Progenitor cell of endocrine pancreas (in vitro differentiated cells): Measurements from ENCODE around the gene CBY2. TPM values are rescaled to one million over a fixed set of nuclear protein-coding genes. Genes with fewer than 3 reads are reported as not detected.

ENCODE experiments used
- DNase-seq: peaks from one replicate; pipeline ENCODE4 v3.0.0; 2021; ENCODE audit warnings: low spot score; ENCODE audit not compliant: unreplicated experiment
- H3K27ac Mint-ChIP-seq: 2 replicates; pipeline ENCODE4 v1.8.0; 2021; ENCODE audit warnings: mild to moderate bottlenecking, moderate library complexity, mixed read lengths
- H3K27me3 Mint-ChIP-seq: 2 replicates; pipeline ENCODE4 v1.8.0; 2021; ENCODE audit warnings: mixed read lengths
- H3K36me3 Mint-ChIP-seq: 2 replicates; pipeline ENCODE4 v1.8.0; 2022; ENCODE audit warnings: mixed read lengths; ENCODE audit not compliant: insufficient read depth
- H3K4me1 Mint-ChIP-seq: 2 replicates; pipeline ENCODE4 v1.8.0; 2021; ENCODE audit warnings: low read depth, mixed read lengths
- H3K4me3 Mint-ChIP-seq: 2 replicates; pipeline ENCODE4 v1.8.0; 2021; ENCODE audit warnings: low read depth, mild to moderate bottlenecking, moderate library complexity, mixed read lengths
- H3K9me3 Mint-ChIP-seq: 2 replicates; pipeline ENCODE4 v1.8.0; 2021; ENCODE audit warnings: low read depth, mixed read lengths
- total RNA-seq: library from RNA; stranded (reverse); gene quantifications from 2 replicates; pipeline ENCODE4 v1.2.1, GENCODE V29; 2021
- TF ChIP-seq, protein P1 (sequence below): fragments of 200-600 bp; sonication (generic); IDR thresholded peaks from one replicate; pipeline ENCODE4 v1.5.0; 2021; ENCODE audit warnings: antibody characterized with exemption, mild to moderate bottlenecking; ENCODE audit not compliant: unreplicated experiment

The CBY2 gene
- total RNA-seq, 1 donor from 2014 or later, result not detected

DNA sequence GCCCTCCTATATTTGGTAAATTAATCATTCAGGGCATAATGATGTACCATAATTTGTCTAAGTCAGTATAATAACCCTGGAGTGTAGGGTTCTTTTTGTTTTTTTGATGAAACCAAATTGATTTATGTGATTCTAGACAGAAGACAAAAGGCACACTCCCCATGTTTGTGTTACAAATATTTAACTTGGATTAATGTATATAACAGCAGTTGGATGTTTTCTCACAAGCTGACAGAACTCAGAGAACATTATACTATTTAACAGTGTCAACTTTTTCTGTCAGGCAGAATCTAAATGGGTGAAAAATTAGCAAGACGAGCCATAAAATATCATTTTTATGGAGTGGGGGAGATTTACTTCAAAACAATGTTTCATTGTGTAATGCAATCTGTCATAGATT is 15.2 kb downstream of the CBY2 start:
- H3K4me1 Mint-ChIP-seq, result peaks cover 24% of the 10 kb centered on the region
- no peak for DNase-seq
- no peaks in the 10 kb centered on the region for H3K36me3 Mint-ChIP-seq
- no peak overlapping the region for H3K4me3 Mint-ChIP-seq
- H3K27ac Mint-ChIP-seq, result no peak overlapping the region
- peaks cover 24% of the 10 kb centered on the region for H3K27me3 Mint-ChIP-seq
- H3K9me3 Mint-ChIP-seq, result no peaks in the 10 kb centered on the region
- TF ChIP-seq, protein P1, sequence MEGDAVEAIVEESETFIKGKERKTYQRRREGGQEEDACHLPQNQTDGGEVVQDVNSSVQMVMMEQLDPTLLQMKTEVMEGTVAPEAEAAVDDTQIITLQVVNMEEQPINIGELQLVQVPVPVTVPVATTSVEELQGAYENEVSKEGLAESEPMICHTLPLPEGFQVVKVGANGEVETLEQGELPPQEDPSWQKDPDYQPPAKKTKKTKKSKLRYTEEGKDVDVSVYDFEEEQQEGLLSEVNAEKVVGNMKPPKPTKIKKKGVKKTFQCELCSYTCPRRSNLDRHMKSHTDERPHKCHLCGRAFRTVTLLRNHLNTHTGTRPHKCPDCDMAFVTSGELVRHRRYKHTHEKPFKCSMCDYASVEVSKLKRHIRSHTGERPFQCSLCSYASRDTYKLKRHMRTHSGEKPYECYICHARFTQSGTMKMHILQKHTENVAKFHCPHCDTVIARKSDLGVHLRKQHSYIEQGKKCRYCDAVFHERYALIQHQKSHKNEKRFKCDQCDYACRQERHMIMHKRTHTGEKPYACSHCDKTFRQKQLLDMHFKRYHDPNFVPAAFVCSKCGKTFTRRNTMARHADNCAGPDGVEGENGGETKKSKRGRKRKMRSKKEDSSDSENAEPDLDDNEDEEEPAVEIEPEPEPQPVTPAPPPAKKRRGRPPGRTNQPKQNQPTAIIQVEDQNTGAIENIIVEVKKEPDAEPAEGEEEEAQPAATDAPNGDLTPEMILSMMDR, result no peak

DNA sequence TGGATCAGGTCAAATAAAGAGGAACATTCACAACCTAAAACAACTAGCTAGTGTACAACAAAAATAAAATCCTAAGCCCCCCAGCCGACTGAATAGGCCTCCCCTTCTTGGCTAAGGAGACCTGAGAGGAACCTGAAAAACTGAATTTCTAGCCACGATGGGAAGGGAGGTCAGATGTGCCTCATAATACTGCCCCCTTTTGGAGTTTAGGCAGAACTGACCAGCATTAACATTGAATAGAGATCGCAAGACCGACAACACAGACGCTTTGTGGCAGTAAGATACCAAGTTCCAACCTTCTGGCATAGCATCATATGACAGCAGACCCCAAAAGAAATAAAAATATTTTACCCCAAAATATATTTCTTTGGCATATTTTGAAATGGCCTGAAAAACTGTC is 15.9 kb downstream of the CBY2 start:
- no peak for DNase-seq
- peaks cover 24% of the 10 kb centered on the region for H3K27me3 Mint-ChIP-seq
- TF ChIP-seq, protein P1, result peak; percentile 68
- no peaks in the 10 kb centered on the region for H3K9me3 Mint-ChIP-seq
- H3K4me3 Mint-ChIP-seq, result no peak overlapping the region
- peak overlapping the region; percentile 65 for H3K27ac Mint-ChIP-seq
- H3K4me1 Mint-ChIP-seq, result peaks cover 29% of the 10 kb centered on the region
- no peaks in the 10 kb centered on the region for H3K36me3 Mint-ChIP-seq

DNA sequence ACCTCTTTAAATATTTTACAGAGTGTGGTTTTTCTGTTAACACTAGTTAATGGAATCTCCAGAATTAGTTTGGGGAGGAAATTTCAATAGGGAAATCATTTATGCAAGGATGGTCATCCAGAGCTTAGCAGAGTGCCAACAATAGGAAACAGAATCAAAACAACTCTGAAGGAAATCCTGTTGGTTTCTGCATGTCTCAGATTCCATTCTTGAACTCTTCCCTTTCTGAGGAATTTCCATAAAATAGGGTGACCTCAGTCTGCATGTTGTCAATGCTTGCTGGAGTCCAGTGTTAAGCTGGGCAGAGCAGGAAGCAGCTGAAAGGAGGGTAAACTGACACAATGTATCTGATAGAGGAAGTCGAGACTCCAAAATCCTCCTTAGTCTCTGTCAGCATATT is 16.9 kb downstream of the CBY2 start:
- peaks cover 24% of the 10 kb centered on the region for H3K27me3 Mint-ChIP-seq
- no peak for DNase-seq
- TF ChIP-seq, protein P1, result no peak
- H3K9me3 Mint-ChIP-seq, result no peaks in the 10 kb centered on the region
- H3K4me1 Mint-ChIP-seq, result peaks cover 38% of the 10 kb centered on the region
- H3K27ac Mint-ChIP-seq, result no peak overlapping the region
- no peak overlapping the region for H3K4me3 Mint-ChIP-seq
- H3K36me3 Mint-ChIP-seq, result no peaks in the 10 kb centered on the region

DNA sequence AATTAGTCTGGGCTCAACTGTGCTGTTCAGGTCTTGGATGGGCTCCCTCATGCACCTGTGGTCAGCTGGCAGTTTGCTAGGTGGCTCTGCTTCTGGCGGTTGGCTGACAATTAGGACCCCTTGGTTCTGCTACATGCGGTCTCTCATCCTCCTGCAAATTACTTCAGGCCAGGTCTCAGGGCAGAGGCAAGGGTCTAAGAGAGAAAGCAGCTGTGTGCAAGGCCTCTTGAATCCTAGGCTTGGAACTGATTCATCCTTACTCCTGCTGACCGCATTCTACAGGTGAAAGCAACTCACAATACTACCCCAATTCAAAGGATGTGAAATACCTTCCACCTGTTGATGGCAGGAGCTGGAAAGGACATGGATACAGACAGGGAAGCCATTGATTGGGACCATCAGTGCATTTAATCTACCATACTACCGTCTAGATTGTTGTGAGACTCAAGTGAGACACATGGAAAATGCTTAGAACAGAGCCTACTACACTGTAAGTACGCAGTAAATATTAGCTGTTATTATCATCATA is 19.1 kb downstream of the CBY2 start:
- Mint-ChIP-seq H3K9me3 (no peaks in the 10 kb centered on the region), H3K27ac (no peak overlapping the region), H3K4me3 (no peak overlapping the region), H3K27me3 (peaks cover 9% of the 10 kb centered on the region), H3K4me1 (peaks cover 42% of the 10 kb centered on the region), H3K36me3 (no peaks in the 10 kb centered on the region)
- TF ChIP-seq, protein P1, result no peak
- no peak for DNase-seq

DNA sequence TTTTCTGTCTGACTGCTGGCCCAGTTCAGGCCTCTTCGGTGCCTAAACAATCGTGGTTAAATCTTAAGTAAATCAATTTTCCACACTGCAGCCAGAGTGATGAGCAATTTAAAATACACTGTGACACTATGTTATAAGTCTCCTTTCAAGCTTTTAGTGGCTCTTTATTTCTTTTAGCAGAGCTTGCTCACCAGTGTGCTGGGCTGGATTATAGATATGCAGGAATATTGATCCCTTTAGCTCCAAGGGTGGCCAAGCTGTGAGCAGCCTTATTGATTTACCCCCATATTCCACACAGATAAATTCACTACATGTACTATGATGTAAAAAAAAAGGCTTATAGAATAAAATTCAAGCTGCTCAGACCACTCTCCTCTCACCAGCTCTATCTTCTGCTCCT is 21.7 kb downstream of the CBY2 start:
- no peaks in the 10 kb centered on the region for H3K9me3 Mint-ChIP-seq
- peaks cover 10% of the 10 kb centered on the region for H3K27me3 Mint-ChIP-seq
- DNase-seq, result no peak
- H3K4me1 Mint-ChIP-seq, result peaks cover 30% of the 10 kb centered on the region
- H3K27ac Mint-ChIP-seq, result no peak overlapping the region
- no peak overlapping the region for H3K4me3 Mint-ChIP-seq
- TF ChIP-seq, protein P1, result no peak
- H3K36me3 Mint-ChIP-seq, result no peaks in the 10 kb centered on the region
